ENCODE results near the gene VDAC1.

VDAC1 gene

DNA sequence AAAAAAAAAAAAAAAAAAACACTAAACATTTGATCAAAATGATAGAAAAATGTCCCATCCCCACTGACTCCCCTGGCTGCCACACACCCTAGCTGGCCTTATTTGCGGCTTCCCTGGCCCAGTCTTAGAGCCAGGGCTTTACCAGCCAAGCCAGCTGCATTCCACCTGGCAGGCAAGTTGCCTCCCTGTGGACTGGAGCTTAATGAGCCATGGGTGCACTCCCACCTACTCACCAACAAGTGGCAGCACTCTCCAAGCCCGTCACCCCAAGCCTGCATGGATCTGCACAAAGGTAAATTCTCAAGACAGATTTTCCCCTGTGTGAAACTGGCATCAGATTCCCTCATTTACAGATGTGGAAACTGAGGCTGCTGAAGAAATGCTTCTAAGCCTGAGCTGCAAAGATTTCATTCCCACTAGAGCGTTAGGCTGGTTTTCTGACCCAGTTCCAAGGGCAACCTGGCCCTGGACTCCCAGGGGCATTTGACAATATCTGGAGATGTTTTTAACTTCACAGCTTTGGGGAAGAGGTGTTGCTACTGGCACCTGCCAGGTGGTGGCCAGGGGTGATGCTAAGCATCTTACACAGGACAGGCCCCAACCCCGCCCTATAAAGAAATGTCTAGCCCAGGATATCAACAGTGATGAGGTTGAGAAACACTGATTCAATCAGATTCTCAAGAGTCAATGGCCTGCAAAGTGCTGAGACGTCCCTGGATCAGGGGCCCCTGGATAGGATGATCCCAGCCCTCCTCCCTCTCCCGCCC is 21.9 kb upstream of the VDAC1 start:
- H3K4me1 ChIP-seq: peaks cover 0 to 21% (median 8%) of the 10 kb centered on the region in 10 experiments; a peak in 11 of 20 replicates
- no peaks in the 10 kb centered on the region for H3K9me3 ChIP-seq (replicated peaks in 1 of 11)
- no peaks in the 10 kb centered on the region for H3K27me3 ChIP-seq
- H3K9ac ChIP-seq: no peak overlapping the region
- no peak for TF ChIP-seq Cebpa-rat (IDR thresholded peaks at IDR 0.05)
- H3K4me3 ChIP-seq: no peak overlapping the region
- H3K4me2 ChIP-seq: no peak overlapping the region
- H3K27ac ChIP-seq: no peak overlapping the region
- no peaks in the 10 kb centered on the region for H3K36me3 ChIP-seq
- H4K20me1 ChIP-seq: no peaks in the 10 kb centered on the region

DNA sequence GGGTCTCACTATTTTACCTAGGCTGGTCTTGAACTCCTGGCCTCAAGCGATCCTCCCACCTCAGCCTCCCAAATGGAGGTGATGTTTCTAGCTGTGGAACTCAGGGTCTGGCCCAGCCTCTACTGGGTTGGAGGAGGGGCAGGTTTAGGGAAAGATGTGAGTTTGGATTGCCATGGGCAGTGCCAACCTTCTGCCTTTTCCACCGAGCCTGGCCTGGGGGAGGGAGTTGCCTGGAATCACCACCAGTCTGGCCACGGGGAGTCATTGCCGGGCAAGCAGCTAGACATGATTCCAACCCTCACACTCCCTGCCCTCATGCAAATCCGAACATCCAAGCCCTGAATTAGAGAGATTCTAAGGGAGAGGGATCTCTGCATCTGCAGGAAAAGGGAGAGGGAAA is 21.0 kb upstream of the VDAC1 start:
- H3K36me3 ChIP-seq: no peaks in the 10 kb centered on the region
- peaks cover 0 to 13% (median 7%) of the 10 kb centered on the region in 10 experiments; a peak in 11 of 20 replicates for H3K4me1 ChIP-seq
- H3K4me3 ChIP-seq: no peak overlapping the region
- H3K27me3 ChIP-seq: no peaks in the 10 kb centered on the region
- H3K4me2 ChIP-seq: no peak overlapping the region
- H4K20me1 ChIP-seq: no peaks in the 10 kb centered on the region
- no peaks in the 10 kb centered on the region for H3K9me3 ChIP-seq (replicated peaks in 1 of 11)
- H3K9ac ChIP-seq: no peak overlapping the region
- no peak for TF ChIP-seq Cebpa-rat (IDR thresholded peaks at IDR 0.05)
- H3K27ac ChIP-seq: no peak overlapping the region

GRCh38 chr5:134024811-134025210 is 20.0 kb upstream of the VDAC1 start:
- Histone ChIP-seq H3K27me3 (no peaks in the 10 kb centered on the region), H3K4me2 (no peak overlapping the region), H3K36me3 (no peaks in the 10 kb centered on the region), H3K4me1 (peaks cover 0 to 16% (median 2%) of the 10 kb centered on the region in 10 experiments; a peak in 7 of 20 replicates), H3K27ac (no peak overlapping the region), H3K4me3 (no peak overlapping the region), H3K9ac (no peak overlapping the region), H3K9me3 (replicated peaks in 1 of 11) (no peaks in the 10 kb centered on the region), H4K20me1 (no peaks in the 10 kb centered on the region)
- TF ChIP-seq Cebpa-rat (IDR thresholded peaks at IDR 0.05): no peak

DNA sequence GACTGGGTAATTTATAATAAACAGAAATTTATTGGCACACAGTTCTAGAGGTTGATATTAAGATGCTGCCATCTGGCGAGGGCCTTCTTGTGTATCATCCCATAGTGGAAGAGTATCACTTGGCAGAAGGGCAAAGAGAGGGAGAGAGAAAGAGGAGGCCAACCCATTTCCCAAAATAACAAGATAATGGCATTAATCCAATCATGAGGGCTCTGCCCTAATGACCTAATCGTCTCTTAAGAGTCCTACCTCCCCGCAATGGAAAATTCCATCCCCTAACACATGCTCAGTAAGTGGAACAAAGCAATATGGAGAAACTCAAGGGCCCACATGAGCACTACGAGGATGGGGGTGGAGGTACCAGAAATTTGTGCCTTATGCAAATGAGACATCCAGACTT is 17.6 kb upstream of the VDAC1 start:
- Histone ChIP-seq H3K4me3 (no peak overlapping the region), H3K27me3 (no peaks in the 10 kb centered on the region), H3K4me1 (peaks cover 0 to 7% (median 0%) of the 10 kb centered on the region in 10 experiments; a peak in 4 of 20 replicates), H3K36me3 (no peaks in the 10 kb centered on the region), H4K20me1 (no peaks in the 10 kb centered on the region), H3K27ac (no peak overlapping the region), H3K9ac (no peak overlapping the region), H3K9me3 (replicated peaks in 1 of 11) (no peaks in the 10 kb centered on the region), H3K4me2 (no peak overlapping the region)
- no peak for TF ChIP-seq Cebpa-rat (IDR thresholded peaks at IDR 0.05)

- H3K4me3 ChIP-seq: no peak overlapping the region
Observed at GRCh38 chr5:134020188-134020587, 15.4 kb upstream of the VDAC1 start.

GRCh38 chr5:134019636-134020035 is 14.9 kb upstream of the VDAC1 start:
- H3K27ac ChIP-seq: no peak overlapping the region
- H3K4me3 ChIP-seq: no peak overlapping the region
- no peak overlapping the region for H3K9ac ChIP-seq
- H3K4me2 ChIP-seq: no peak overlapping the region
- no peaks in the 10 kb centered on the region for H3K36me3 ChIP-seq
- H3K4me1 ChIP-seq: peaks cover 0 to 6% (median 0%) of the 10 kb centered on the region in 10 experiments; a peak in 2 of 20 replicates
- no peaks in the 10 kb centered on the region for H4K20me1 ChIP-seq
- no peak for TF ChIP-seq Cebpa-rat (IDR thresholded peaks at IDR 0.05)
- no peaks in the 10 kb centered on the region for H3K27me3 ChIP-seq
- no peaks in the 10 kb centered on the region for H3K9me3 ChIP-seq (replicated peaks in 1 of 11)

More at GRCh38 chr5:134020188-134020587, 15.4 kb upstream of the VDAC1 start:
- Histone ChIP-seq H3K27me3 (no peaks in the 10 kb centered on the region), H3K4me2 (no peak overlapping the region; a peak in 1 of 22 replicates), H3K36me3 (no peaks in the 10 kb centered on the region), H3K9me3 (replicated peaks in 1 of 11) (no peaks in the 10 kb centered on the region), H3K9ac (no peak overlapping the region), H3K27ac (no peak overlapping the region), H4K20me1 (no peaks in the 10 kb centered on the region), H3K4me1 (peaks cover 0 to 6% (median 0%) of the 10 kb centered on the region in 10 experiments; a peak in 2 of 20 replicates)
- TF ChIP-seq Cebpa-rat (IDR thresholded peaks at IDR 0.05): no peak

DNA sequence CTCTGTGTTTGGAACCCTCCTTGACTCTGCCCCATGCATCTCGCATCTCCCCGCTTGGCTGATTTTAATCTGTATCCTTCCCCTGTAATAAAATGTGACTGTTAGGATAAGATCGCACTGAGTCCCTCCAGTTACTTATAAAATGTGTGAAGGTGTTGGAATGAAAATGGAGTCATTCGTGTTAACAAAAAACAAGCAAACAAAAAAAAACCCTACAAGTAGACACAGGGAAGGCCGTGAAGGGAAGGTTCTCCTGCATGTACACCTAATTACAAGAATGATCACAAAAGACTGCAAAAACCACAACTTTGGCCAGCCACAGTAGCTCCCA is 14.2 kb upstream of the VDAC1 start:
- Histone ChIP-seq H3K4me2 (no peak overlapping the region), H3K9me3 (replicated peaks in 1 of 11) (no peaks in the 10 kb centered on the region), H3K9ac (no peak overlapping the region), H3K36me3 (no peaks in the 10 kb centered on the region), H4K20me1 (no peaks in the 10 kb centered on the region), H3K27me3 (no peaks in the 10 kb centered on the region), H3K4me1 (peaks cover 0 to 6% (median 0%) of the 10 kb centered on the region in 10 experiments; a peak in 2 of 20 replicates), H3K27ac (no peak overlapping the region), H3K4me3 (no peak overlapping the region)
- no peak for TF ChIP-seq Cebpa-rat (IDR thresholded peaks at IDR 0.05)

DNA sequence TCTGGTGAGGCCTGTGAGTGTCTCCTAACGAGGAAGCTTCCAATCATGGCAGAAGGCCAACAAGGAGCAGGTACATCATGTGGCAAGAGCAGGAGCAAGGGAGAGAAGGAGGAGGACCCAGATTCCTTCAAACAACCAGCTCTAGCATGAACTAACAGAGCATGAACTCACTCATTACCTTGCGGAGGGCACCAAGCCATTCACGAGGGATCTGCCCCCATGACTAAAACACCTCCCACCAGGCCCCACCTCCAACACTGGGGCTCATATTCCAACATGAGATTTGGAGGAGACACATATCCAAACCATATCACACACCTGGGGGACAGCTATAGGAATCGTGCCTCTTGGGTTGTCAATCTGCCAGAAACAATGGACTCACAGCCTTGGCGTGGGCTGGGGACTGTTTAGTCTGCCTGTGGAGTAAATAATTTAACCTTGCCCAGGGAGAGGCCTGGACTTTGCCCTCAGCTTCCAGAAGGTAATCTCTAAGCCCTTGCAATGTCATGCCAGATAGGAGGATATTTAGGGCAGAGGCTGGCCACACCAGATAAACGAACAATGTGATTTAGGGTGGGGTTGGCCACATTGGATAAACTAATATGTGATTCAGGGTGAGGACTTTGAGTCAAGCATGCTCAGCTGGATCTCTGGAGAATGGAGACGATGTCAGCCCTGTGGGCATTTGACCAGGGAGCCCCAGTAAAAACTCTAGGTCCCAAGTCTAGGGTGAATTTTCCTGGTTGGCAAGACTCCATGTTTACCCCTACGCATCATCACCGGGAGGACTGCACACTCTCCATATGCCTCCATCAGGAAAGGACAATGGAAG is 13.6 kb upstream of the VDAC1 start:
- H3K9ac ChIP-seq: no peak overlapping the region
- H3K4me2 ChIP-seq: no peak overlapping the region
- H4K20me1 ChIP-seq: no peaks in the 10 kb centered on the region
- H3K36me3 ChIP-seq: no peaks in the 10 kb centered on the region
- no peak overlapping the region for H3K27ac ChIP-seq
- no peak overlapping the region for H3K4me3 ChIP-seq
- H3K9me3 ChIP-seq (replicated peaks in 1 of 11): no peaks in the 10 kb centered on the region
- no peaks in the 10 kb centered on the region for H3K27me3 ChIP-seq
- no peak for TF ChIP-seq Cebpa-rat (IDR thresholded peaks at IDR 0.05)
- peaks cover 0 to 6% (median 0%) of the 10 kb centered on the region in 10 experiments; a peak in 2 of 20 replicates for H3K4me1 ChIP-seq

GRCh38 chr5:134008266-134008749 is 3.5 kb upstream of the VDAC1 start:
- peaks cover 0 to 2% (median 0%) of the 10 kb centered on the region in 11 experiments; a peak in 2 of 22 replicates for H3K36me3 ChIP-seq
- no peak overlapping the region for H3K9ac ChIP-seq
- H3K4me1 ChIP-seq: peaks cover 22 to 29% (median 24%) of the 10 kb centered on the region in 10 experiments
- TF ChIP-seq Cebpa-rat (IDR thresholded peaks at IDR 0.05): no peak
- peaks cover 0 to 3% (median 0%) of the 10 kb centered on the region in 11 experiments; a peak in 2 of 22 replicates for H3K9me3 ChIP-seq (replicated peaks in 1 of 11)
- H4K20me1 ChIP-seq: peaks cover under 1 to 9% (median 2%) of the 10 kb centered on the region in 11 experiments; a peak in 14 of 22 replicates
- no peak overlapping the region for H3K27ac ChIP-seq
- no peak overlapping the region for H3K4me3 ChIP-seq
- no peaks in the 10 kb centered on the region for H3K27me3 ChIP-seq
- H3K4me2 ChIP-seq: no peak overlapping the region
